ENCODE measurements around the gene METTL23. TPM values are rescaled to one million over a fixed set of nuclear protein-coding genes. Genes with fewer than 3 reads are reported as not detected.
"Not testable (repeated sequence)": the region's sequence is repeated elsewhere in the genome, so short reads cannot be mapped to it uniquely, and the experiment has no call there.

The METTL23 gene
- total RNA-seq, 2 experiments from 2014 or later = 33.0 to 35.7 TPM

DNA sequence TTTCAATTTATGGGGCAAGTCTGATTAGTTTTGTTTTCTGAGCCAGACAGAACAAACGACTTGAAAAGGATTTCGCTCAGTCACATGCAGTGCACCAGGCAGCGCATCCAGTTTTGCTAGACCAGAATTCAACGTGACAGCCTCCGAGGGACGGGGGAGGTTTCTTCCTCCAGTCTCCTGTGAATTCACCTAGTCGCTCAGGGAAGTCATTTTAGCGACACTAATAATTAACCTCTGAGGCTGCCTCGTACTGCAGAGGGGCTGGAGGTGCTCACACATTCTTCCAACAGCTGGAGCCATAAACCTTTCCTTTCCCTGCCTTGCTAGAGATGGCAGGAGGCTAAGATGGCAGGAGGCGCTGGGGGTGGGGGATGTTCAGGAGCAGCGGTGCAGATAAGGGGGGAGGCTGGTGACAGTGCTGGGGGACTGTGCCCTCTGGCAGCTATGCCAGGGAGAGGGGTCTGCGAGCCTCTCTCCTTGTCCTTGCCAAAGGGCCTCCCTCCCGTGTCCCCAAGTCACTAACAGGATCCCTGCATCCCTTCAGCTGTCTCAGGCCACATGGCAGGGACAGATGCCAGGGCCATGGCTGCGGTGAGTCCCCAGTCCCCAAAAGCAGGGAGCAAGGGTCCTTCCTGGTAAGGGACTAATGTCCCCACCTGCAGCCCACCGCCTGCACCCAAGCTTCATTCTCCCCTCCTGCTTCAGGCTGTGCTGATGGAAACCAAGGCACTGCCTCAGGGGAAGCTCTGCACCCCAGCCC is 39.9 kb upstream of the METTL23 start:
- POLR2A ChIA-PET = no interaction called here
- peaks cover 4% of the 10 kb centered on the region for H3K4me1 Mint-ChIP-seq
- H3K9me3 Mint-ChIP-seq = no peaks in the 10 kb centered on the region
- DNase-seq = no peak
- no peaks in the 10 kb centered on the region for H3K27me3 Mint-ChIP-seq
- H3K4me3 Mint-ChIP-seq = no peak overlapping the region
- no peaks in the 10 kb centered on the region for H3K36me3 Mint-ChIP-seq (ENCODE audit: low read depth)
- no peak overlapping the region for H3K27ac Mint-ChIP-seq
- CTCF ChIA-PET = interaction anchor here (0.5 to 1.1 kb wide), 2 partner anchors 16 to 110 kb away, joined by 3 to 4 read pairs; no protein-coding TSS in a partner anchor

DNA sequence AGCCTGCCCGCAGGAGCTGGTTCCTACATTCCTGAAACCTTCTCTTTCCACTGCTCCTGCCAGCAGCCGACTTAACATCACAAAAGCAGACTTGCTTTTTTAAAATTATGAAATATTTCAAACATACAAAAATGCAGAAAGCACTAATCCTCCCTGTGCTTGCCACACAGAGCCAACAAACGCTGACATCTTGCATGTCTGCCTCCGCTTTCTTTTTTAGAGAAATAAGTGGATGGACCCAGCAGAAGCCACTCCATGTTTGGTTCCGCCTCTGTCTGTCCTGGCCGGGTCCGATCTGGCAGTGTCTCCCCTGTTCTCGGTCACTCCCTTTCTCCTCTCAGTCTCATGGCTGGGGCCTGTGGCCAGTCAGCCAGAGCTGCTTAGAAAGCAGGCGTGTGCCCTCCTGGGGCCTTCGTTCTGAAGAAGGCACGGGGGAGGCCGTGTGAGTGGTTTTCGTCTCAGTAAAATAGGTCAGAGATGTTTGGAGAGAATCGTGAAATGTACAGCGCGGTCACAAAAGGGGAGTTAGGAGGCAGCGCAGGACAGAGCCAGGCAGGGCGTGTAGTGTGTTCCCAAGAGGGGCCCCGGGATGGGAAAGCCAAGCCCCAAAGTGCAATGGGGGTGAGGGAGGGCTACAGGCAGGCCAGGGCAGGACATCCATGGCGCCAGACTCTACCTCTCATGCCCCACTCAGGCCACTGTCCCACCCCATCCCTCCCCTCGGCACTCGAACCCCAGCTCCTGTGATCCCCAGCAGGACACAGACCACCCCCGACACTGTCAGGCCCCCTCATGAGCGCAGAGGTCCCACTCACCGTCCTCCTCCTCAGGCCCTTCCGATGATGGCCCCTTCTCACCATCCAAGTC is 39.1 kb upstream of the METTL23 start:
- H3K36me3 Mint-ChIP-seq (ENCODE audit: low read depth) = no peaks in the 10 kb centered on the region
- POLR2A ChIA-PET = no interaction called here

DNA sequence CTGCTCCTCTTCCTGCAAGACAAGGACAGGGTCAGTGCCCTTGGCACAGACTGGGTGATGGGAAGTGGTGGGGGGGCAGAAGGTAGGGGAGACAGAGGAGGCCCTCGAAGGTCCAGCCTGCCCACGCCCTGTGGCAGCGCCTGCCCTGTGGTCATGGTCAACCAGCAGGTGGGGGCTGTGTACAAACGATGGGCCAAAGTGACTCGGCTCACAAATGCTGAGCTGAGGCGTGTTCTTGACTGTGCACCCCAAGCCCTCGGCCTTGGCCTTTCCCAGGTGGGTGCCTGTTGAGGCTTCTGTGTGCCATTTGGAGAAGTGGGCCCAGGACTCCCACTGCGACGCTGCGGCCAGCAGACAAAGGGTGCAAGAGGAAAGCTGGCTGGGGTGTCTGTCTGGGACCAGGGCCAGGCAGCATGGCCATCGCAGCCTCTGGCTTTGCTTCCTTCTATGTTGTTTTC is 38.4 kb upstream of the METTL23 start:
- H3K4me1 Mint-ChIP-seq = no peaks in the 10 kb centered on the region
- ChIA-PET POLR2A (no interaction called here), CTCF (interaction anchor here (1.2 kb wide), 1 partner anchor 64 kb away, joined by 3 read pairs; no protein-coding TSS in a partner anchor)
- no peak overlapping the region for H3K27ac Mint-ChIP-seq
- H3K36me3 Mint-ChIP-seq (ENCODE audit: low read depth) = no peaks in the 10 kb centered on the region
- DNase-seq = no peak
- H3K4me3 Mint-ChIP-seq = no peak overlapping the region
- no peaks in the 10 kb centered on the region for H3K9me3 Mint-ChIP-seq
- no peaks in the 10 kb centered on the region for H3K27me3 Mint-ChIP-seq

More for the DNA sequence above, 39.1 kb upstream of the METTL23 start:
- Mint-ChIP-seq H3K4me1 (no peaks in the 10 kb centered on the region), H3K27me3 (no peaks in the 10 kb centered on the region), H3K4me3 (no peak overlapping the region), H3K27ac (no peak overlapping the region), H3K9me3 (no peaks in the 10 kb centered on the region)
- DNase-seq = no peak
- CTCF ChIA-PET = interaction anchor here (0.5 to 1.2 kb wide), 2 partner anchors 63 to 110 kb away, joined by 3 to 4 read pairs; no protein-coding TSS in a partner anchor

DNA sequence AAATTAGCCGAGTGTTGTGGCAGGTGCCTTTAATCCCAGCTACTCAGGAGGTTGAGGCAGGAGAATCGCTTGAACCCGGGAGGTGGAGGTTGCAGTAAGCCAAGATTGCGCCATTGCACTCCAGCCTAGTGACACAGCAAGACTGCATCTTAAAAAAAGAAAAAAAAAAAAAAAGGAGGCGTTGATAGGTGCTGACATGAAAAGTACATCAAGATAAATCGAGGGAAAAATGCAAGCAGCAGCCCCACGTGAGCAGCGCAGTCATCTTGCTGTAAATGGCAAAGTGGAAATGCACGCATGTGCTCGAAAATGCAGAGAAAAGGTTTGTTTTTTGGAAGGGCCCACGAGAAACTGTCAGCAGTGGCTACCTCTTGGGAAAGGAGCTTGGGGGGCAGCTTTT is 36.8 kb upstream of the METTL23 start:
- CTCF ChIA-PET = interaction anchor here (0.6 to 0.7 kb wide), 2 partner anchors 167 to 1054 kb away, joined by 3 to 4 read pairs; no protein-coding TSS in a partner anchor
- POLR2A ChIA-PET = no interaction called here

DNA sequence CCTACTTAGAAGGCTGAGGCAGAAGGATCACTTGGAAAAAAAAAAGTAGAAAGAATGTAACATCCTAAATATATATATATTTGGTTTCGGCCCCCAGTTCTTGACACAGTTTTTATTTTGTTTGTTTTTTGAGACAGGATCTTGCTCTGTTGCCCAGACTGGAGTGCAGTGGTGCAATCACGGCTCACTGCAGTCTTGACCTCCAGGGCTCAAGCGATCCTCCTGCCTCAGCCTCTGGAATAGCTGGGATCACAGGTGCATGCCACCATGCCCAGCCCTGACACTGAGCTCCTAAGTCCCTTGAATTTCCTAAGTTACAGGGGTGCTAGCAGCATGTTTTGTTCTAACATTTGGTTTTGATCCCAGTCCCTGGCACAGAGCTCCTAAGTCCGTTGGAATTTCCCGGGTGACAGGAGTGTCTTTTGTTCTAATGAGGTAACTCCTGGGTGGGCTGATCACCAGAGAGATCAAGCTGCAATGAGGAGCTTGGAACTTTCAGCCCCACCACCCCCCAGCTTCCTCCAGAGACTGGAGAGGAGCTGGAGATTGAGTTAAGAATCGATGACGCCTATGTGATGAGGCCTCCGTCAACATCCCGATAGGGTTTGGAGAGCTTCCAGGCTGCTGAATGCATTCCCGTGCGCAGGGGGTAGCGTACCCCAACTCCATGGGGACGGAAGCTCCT is 35.9 kb upstream of the METTL23 start:
- Mint-ChIP-seq H3K27ac (no peak overlapping the region), H3K27me3 (no peaks in the 10 kb centered on the region), H3K9me3 (no peaks in the 10 kb centered on the region), H3K36me3 (ENCODE audit: low read depth) (no peaks in the 10 kb centered on the region), H3K4me1 (peaks cover 8% of the 10 kb centered on the region), H3K4me3 (no peak overlapping the region)
- DNase-seq = no peak
- POLR2A ChIA-PET = no interaction called here
- CTCF ChIA-PET = interaction anchor here (0.6 to 1.2 kb wide), 4 partner anchors 9 to 437 kb away, joined by 3 to 7 read pairs (median 4); no protein-coding TSS in a partner anchor

More for the DNA sequence above, 36.8 kb upstream of the METTL23 start:
- Mint-ChIP-seq H3K27me3 (no peaks in the 10 kb centered on the region), H3K9me3 (no peaks in the 10 kb centered on the region), H3K27ac (no peak overlapping the region), H3K4me1 (no peaks in the 10 kb centered on the region), H3K36me3 (ENCODE audit: low read depth) (no peaks in the 10 kb centered on the region), H3K4me3 (no peak overlapping the region)
- no peak for DNase-seq

DNA sequence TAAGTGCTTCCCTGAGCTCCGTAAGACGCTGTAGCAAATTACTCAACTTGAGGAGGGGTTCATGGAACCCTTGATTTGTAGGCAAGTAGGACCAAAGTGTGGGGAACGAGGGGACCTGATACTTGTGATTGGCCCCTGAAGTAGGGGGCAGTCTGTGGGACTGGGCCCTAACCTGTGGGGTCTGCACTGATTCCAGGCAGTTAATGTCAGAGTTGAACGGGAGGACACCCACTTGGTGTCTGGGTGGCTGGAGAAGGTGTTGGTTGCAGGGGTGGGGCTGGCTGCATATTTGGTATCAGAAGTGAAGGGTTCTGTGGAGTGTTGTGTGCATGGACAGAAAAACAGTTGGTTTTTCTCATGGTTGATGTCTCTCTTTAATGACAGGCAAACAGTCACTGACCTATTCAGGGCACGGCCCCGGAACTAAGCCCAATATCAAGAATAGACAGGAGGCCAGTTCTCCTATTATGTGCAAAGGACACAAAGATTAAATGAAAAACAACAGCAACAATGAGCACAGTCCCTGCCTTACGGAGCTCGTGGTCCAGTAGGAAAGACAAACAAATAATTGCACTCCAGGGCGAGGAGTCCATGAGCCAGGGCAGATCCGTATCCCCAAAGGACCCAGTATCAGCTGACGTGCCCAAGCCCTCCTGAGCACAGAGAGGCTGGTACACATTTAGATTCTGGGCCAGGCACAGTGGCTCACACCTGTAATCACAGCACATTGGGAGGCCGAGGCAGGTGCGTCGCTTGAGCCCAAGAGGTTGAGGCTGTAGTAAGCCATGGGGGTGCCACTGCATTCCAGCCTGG is 35.1 kb upstream of the METTL23 start:
- H3K27me3 Mint-ChIP-seq = no peaks in the 10 kb centered on the region
- no peak overlapping the region for H3K27ac Mint-ChIP-seq
- no peaks in the 10 kb centered on the region for H3K9me3 Mint-ChIP-seq
- peaks cover 15% of the 10 kb centered on the region for H3K4me1 Mint-ChIP-seq
- no peak overlapping the region for H3K4me3 Mint-ChIP-seq
- DNase-seq = no peak
- ChIA-PET POLR2A (no interaction called here), CTCF (interaction anchor here (0.6 to 1.2 kb wide), 2 partner anchors 10 to 436 kb away, joined by 3 to 7 read pairs; no protein-coding TSS in a partner anchor)
- no peaks in the 10 kb centered on the region for H3K36me3 Mint-ChIP-seq (ENCODE audit: low read depth)

DNA sequence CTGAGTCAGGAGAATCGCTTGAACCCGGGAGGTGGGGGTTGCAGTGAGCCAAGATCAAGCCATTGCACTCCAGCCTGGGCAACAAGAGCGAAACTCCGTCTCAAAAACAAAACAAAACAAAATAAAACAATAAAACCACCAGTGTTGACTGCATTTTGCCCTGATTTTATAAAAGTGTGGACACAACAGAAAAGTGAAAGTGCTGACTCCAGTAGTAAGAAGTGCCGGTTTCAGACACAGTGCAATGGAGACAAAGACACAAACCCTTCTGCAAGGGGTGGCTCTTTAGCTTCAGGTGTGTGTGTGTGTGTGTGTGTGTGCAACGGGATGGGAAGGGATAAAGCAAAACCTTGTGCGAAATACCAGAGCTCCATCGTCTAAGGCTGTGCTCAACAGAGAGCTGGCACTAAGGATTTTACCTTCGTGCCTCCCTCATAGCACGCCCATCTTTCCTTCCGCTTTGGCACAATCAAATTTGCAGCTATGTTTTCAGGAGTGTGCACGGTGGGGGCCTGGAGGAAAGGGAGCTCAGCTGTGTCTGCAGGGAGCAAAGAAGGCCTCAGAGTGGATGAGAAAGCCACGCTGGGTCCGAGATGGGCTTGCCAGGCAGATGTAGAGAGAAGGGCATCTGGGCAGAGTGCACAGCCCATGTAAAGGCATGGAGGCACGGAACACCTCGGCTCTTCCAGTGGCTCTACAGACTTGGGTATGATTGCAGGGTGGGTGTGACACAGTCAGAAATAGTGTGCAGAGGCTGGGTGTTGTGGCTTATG is 31.4 kb upstream of the METTL23 start:
- CTCF ChIA-PET = interaction anchor here (1.1 to 2.0 kb wide), 2 partner anchors 14 to 18 kb away, joined by 5 to 6 read pairs; no protein-coding TSS in a partner anchor
- H3K27me3 Mint-ChIP-seq = no peaks in the 10 kb centered on the region
- H3K9me3 Mint-ChIP-seq = no peaks in the 10 kb centered on the region
- peaks cover 30% of the 10 kb centered on the region for H3K4me1 Mint-ChIP-seq
- H3K4me3 Mint-ChIP-seq = no peak overlapping the region
- H3K36me3 Mint-ChIP-seq (ENCODE audit: low read depth) = no peaks in the 10 kb centered on the region
- POLR2A ChIA-PET = no interaction called here
- DNase-seq = no peak
- peak overlapping the region; percentile 65 for H3K27ac Mint-ChIP-seq

DNA sequence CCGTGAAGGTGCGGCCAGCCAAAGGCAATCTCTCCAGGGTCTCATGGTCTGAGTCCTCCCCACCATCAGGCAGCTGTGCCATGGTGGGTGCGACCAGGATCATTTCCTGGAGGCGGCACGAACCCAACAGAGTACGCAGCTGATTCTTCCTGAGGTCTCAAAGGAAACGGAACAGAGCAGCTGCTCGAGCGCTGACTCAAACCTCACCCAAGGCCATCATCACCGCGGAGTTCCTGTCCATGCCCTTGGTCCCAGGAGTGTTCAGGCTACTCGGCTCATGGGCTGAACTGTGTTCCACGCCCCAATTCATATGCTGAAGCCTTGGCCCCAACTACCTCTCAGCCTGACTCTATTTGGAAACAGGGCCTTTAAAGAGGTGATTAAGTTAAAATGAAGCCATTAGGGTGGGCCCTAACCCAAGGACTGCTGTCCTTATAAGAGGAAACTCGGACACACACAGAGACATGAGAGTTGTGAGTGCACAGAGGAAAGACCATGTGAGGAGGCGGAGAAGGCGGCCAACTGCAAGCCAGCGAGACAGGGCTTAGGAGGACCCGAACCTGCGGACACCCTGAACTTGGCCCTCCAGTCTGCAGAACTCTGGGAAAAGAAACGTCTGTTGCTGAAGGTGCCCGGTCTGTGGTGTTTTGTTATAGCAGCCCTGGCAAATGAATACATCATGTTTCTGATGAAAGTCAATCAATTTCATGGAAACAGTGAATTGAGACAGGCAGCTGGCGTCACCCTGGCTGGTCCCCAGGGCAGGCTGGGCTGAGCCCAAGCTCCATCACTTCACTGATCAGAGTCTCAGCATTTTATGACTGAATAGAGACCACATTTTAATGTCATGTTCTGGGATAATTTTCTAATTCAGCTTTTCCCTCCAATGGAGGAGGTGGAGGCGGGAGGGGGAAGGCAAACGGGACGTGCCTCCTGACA is 29.6 kb upstream of the METTL23 start:
- no peak overlapping the region for H3K4me3 Mint-ChIP-seq
- CTCF ChIA-PET = interaction anchor here (0.7 to 2.0 kb wide), 4 partner anchors 16 to 437 kb away, joined by 3 to 6 read pairs (median 4); no protein-coding TSS in a partner anchor
- no peaks in the 10 kb centered on the region for H3K9me3 Mint-ChIP-seq
- H3K27ac Mint-ChIP-seq = no peak overlapping the region
- H3K27me3 Mint-ChIP-seq = no peaks in the 10 kb centered on the region
- no peaks in the 10 kb centered on the region for H3K36me3 Mint-ChIP-seq (ENCODE audit: low read depth)
- peaks cover 30% of the 10 kb centered on the region for H3K4me1 Mint-ChIP-seq
- POLR2A ChIA-PET = no interaction called here
- no peak for DNase-seq

DNA sequence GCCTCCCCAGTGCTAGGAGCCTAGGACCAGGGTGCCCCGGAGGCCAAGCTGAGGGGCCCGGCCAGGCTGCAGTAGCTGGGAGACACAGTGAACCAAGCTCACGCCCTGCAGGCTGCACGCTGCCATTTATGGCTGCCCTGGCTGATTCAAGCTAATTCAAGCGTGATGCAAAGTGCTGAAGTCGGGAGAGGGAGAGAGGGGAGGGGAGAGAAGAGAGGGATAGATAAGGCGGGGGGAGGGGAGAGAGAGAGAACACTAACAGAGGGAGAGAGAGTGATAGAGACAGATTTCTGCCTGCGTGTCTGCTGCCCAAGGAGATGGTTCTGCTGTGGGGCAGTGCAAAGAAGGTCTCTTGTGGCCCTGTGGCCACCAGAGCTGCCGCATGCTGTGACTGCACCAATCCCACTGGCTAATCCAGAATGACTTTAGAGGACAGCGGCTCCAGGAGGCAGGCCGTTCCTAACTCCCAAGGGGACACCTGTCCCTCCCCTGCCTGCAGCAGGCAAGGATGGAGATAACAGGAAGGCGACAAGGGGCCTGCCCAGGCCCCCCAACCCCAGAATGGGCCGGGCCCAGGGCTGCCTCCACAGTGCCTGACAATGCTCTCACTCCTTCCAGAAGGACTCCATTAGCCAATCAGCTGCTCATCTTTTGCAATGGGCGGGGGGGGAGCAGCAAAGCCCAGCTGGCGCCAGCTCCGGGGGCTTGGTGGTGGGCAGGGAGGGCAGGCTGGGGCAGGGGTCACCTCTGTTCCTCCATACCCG is 28.8 kb upstream of the METTL23 start:
- Mint-ChIP-seq H3K4me3 (no peak overlapping the region), H3K27me3 (no peaks in the 10 kb centered on the region), H3K27ac (no peak overlapping the region), H3K9me3 (no peaks in the 10 kb centered on the region), H3K36me3 (ENCODE audit: low read depth) (no peaks in the 10 kb centered on the region), H3K4me1 (peaks cover 30% of the 10 kb centered on the region)
- POLR2A ChIA-PET = no interaction called here
- CTCF ChIA-PET = interaction anchor here (0.5 to 2.4 kb wide), 4 partner anchors 10 to 565 kb away, joined by 3 to 10 read pairs (median 4); no protein-coding TSS in a partner anchor
- no peak for DNase-seq

DNA sequence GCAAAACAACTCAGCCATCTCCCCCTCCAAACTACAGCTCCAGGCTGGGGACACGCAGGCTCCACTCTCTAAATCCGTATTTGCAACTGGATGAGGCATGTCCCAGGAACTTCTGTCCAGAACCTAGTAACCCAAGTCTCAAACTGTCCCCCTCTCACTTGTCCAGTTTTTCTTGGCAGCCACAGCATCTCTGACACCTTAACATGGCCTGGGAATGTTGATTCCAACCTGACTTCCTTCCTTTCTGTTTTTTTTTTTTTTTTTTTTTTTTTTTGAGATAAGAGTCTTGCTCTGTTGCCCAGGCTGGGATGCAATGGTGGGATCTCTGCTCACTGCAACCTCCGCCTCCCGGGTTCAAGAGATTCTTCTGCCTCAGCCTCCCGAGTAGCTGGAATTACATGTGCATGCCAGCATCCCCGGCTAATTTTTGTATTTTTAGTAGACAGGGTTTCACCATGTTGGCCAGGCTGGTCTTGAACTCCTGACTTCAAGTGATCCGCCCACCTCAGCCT is 28.1 kb upstream of the METTL23 start:
- H3K27ac Mint-ChIP-seq; POLR2A ChIA-PET; DNase-seq; H3K36me3 Mint-ChIP-seq (ENCODE audit: low read depth); H3K4me3 Mint-ChIP-seq; H3K9me3 Mint-ChIP-seq; H3K27me3 Mint-ChIP-seq: not testable (repeated sequence)
- CTCF ChIA-PET = interaction anchor here (1.6 to 2.4 kb wide), 2 partner anchors 10 to 17 kb away, joined by 4 to 10 read pairs; no protein-coding TSS in a partner anchor
- H3K4me1 Mint-ChIP-seq = peaks cover 30% of the 10 kb centered on the region
